Measurements from ENCODE around the gene ORM2.

ORM2 gene

GRCh38 chr9:114299286-114300152 lies 30.1 kb upstream of the ORM2 start:
- no peaks in the 10 kb centered on the region for H3K4me1 ChIP-seq (ENCODE audit: low read depth, poor library complexity, severe bottlenecking)
- no peaks in the 10 kb centered on the region for H3K79me2 ChIP-seq (ENCODE audit: insufficient read depth, low read depth)
- H3K27ac ChIP-seq: no peak overlapping the region
- no peaks in the 10 kb centered on the region for H3K27me3 ChIP-seq (ENCODE audit: insufficient read depth, low read depth)
- no peak overlapping the region for H3K9ac ChIP-seq
- H3K4me2 ChIP-seq: no peak overlapping the region
- no peaks in the 10 kb centered on the region for H4K20me1 ChIP-seq (ENCODE audit: insufficient read depth)
- H2AFZ ChIP-seq (ENCODE audit: low read depth): no peak overlapping the region
- no peak overlapping the region for H3K4me3 ChIP-seq (IDR thresholded peaks at IDR 0.05; ENCODE audit: insufficient read depth, low read depth, low read length)
- TF ChIP-seq CTCF (conservative IDR thresholded peaks at IDR 0.05; ENCODE audit: low read depth, low read length): no peak
- no peaks in the 10 kb centered on the region for H3K36me3 ChIP-seq (ENCODE audit: insufficient read depth)

DNA sequence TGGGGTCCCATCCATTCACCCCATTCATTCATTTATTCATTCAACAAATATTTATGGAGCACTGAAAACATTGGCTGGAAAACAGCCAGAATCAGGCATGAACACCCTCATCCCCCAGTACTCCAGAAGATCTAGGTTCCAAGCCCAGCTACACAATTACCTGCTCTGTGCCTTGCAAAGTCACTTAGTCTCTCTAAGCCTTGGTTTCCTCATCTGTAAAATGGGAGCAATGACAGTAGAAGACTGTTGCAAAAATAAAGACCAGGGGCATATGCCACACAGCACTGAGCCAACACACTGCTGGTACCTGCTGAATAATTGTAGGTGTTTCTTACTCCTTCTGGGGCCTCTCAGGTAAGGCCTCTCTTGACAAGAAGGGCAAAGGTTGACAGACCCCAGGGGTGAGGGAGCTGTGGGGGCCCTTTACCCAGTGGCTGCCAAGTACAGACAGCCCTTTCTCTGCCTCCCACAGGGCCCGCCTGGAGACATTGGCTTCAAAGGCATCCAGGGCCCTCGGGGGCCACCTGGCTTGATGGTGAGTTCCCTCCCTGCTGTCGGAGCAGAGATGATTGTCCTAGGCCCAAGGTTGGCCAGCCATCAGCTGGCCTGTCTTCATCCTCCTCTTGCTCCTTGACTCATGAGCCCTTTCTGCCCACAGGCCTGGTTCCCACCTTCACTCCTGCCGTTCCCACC lies 29.4 kb upstream of the ORM2 start:
- no peak overlapping the region for H3K27ac ChIP-seq
- H3K36me3 ChIP-seq (ENCODE audit: insufficient read depth): no peaks in the 10 kb centered on the region
- H3K79me2 ChIP-seq (ENCODE audit: insufficient read depth, low read depth): no peaks in the 10 kb centered on the region
- no peaks in the 10 kb centered on the region for H3K27me3 ChIP-seq (ENCODE audit: insufficient read depth, low read depth)
- H3K4me3 ChIP-seq (IDR thresholded peaks at IDR 0.05; ENCODE audit: insufficient read depth, low read depth, low read length): no peak overlapping the region
- no peak for TF ChIP-seq CTCF (conservative IDR thresholded peaks at IDR 0.05; ENCODE audit: low read depth, low read length)
- no peaks in the 10 kb centered on the region for H3K4me1 ChIP-seq (ENCODE audit: low read depth, poor library complexity, severe bottlenecking)
- H2AFZ ChIP-seq (ENCODE audit: low read depth): no peak overlapping the region
- no peak overlapping the region for H3K9ac ChIP-seq
- H3K4me2 ChIP-seq: no peak overlapping the region
- no peaks in the 10 kb centered on the region for H4K20me1 ChIP-seq (ENCODE audit: insufficient read depth)

GRCh38 chr9:114300846-114301797 lies 28.5 kb upstream of the ORM2 start:
- no peaks in the 10 kb centered on the region for H3K4me1 ChIP-seq (ENCODE audit: low read depth, poor library complexity, severe bottlenecking)
- no peaks in the 10 kb centered on the region for H3K79me2 ChIP-seq (ENCODE audit: insufficient read depth, low read depth)
- H3K27me3 ChIP-seq (ENCODE audit: insufficient read depth, low read depth): no peaks in the 10 kb centered on the region
- no peaks in the 10 kb centered on the region for H3K36me3 ChIP-seq (ENCODE audit: insufficient read depth)
- no peak overlapping the region for H3K4me3 ChIP-seq (IDR thresholded peaks at IDR 0.05; ENCODE audit: insufficient read depth, low read depth, low read length)
- no peak overlapping the region for H3K27ac ChIP-seq
- H3K4me2 ChIP-seq: no peak overlapping the region
- H3K9ac ChIP-seq: no peak overlapping the region
- no peaks in the 10 kb centered on the region for H4K20me1 ChIP-seq (ENCODE audit: insufficient read depth)
- no peak for TF ChIP-seq CTCF (conservative IDR thresholded peaks at IDR 0.05; ENCODE audit: low read depth, low read length)
- H2AFZ ChIP-seq (ENCODE audit: low read depth): no peak overlapping the region

GRCh38 chr9:114301798-114302565 lies 27.7 kb upstream of the ORM2 start:
- no peaks in the 10 kb centered on the region for H4K20me1 ChIP-seq (ENCODE audit: insufficient read depth)
- no peak overlapping the region for H3K4me2 ChIP-seq
- H3K4me1 ChIP-seq (ENCODE audit: low read depth, poor library complexity, severe bottlenecking): no peaks in the 10 kb centered on the region
- no peaks in the 10 kb centered on the region for H3K36me3 ChIP-seq (ENCODE audit: insufficient read depth)
- H3K4me3 ChIP-seq (IDR thresholded peaks at IDR 0.05; ENCODE audit: insufficient read depth, low read depth, low read length): no peak overlapping the region
- H3K27me3 ChIP-seq (ENCODE audit: insufficient read depth, low read depth): no peaks in the 10 kb centered on the region
- no peaks in the 10 kb centered on the region for H3K79me2 ChIP-seq (ENCODE audit: insufficient read depth, low read depth)
- H3K9ac ChIP-seq: no peak overlapping the region
- TF ChIP-seq CTCF (conservative IDR thresholded peaks at IDR 0.05; ENCODE audit: low read depth, low read length): no peak
- no peak overlapping the region for H2AFZ ChIP-seq (ENCODE audit: low read depth)
- H3K27ac ChIP-seq: no peak overlapping the region
